ENCODE measurements around the gene NCAPD2.

DNA sequence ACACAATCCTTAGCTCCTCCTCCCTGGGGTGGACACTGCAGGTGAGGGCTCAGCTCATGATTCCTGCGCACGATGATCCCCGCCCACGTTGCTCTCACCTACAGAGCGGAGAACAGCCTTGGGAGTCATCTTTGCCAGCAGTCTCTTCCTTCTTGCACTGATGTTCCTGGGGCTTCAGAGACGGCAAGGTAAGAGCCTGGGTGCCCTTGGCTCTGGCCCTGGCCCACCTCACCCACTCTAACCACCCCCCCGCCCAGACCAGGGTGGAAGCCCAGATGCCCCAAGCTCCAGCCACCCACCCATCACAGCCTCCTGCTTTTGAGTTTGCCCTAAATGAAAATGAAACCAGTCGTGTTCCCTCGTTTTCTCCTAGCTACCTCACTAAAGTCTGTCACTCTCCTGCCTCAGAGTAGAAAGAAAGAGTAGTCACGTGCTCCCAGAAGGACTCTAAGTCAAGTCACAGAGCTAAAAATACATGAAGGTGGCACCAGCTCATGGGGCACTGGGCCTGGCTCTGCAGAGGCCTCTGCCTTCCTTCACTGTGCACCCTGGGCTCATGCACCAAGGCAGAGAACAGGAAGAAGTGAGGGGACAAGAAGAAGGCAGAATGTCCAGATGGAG, 33.0 kb upstream of the NCAPD2 start:
- TF ChIP-seq, protein P1, sequence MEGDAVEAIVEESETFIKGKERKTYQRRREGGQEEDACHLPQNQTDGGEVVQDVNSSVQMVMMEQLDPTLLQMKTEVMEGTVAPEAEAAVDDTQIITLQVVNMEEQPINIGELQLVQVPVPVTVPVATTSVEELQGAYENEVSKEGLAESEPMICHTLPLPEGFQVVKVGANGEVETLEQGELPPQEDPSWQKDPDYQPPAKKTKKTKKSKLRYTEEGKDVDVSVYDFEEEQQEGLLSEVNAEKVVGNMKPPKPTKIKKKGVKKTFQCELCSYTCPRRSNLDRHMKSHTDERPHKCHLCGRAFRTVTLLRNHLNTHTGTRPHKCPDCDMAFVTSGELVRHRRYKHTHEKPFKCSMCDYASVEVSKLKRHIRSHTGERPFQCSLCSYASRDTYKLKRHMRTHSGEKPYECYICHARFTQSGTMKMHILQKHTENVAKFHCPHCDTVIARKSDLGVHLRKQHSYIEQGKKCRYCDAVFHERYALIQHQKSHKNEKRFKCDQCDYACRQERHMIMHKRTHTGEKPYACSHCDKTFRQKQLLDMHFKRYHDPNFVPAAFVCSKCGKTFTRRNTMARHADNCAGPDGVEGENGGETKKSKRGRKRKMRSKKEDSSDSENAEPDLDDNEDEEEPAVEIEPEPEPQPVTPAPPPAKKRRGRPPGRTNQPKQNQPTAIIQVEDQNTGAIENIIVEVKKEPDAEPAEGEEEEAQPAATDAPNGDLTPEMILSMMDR (IDR thresholded peaks at IDR 0.05; ENCODE audit: extremely low read depth in 1 of 2, insufficient read depth in 1 of 2, low read depth in 1 of 2, low read length in 2 of 2), result no peak
- TF ChIP-seq, protein P2, sequence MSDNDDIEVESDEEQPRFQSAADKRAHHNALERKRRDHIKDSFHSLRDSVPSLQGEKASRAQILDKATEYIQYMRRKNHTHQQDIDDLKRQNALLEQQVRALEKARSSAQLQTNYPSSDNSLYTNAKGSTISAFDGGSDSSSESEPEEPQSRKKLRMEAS (IDR thresholded peaks at IDR 0.05; ENCODE audit: insufficient read depth, insufficient read length), result no peak
- TF ChIP-seq MYC (IDR thresholded peaks at IDR 0.05; ENCODE audit: low read depth, low read length) (no peak), POLR2A (IDR thresholded peaks at IDR 0.05; ENCODE audit: low read depth, low read length) (no peak), POLR2AphosphoS5 (IDR thresholded peaks at IDR 0.05; ENCODE audit: insufficient read depth, low read depth, low read length) (no peak), EZH2 (IDR thresholded peaks at IDR 0.05; ENCODE audit: borderline replicate concordance, low read depth, low read length, severe bottlenecking) (no peak), FOS (IDR thresholded peaks at IDR 0.05; ENCODE audit: borderline replicate concordance, insufficient read depth, low read length) (no peak)

Data from endothelial cell of umbilical vein (primary cell).